GM21737 (cell line): ENCODE data around the gene TYROBP.
"Not testable (repeated sequence)": the region's sequence is repeated elsewhere in the genome, so short reads cannot be mapped to it uniquely, and the experiment has no call there.

Source experiments
- ATAC-seq: cut with Tn5 transposase; IDR thresholded peaks from one replicate; pipeline ENCODE4 v1.9.1; 2021; ENCODE audit warnings: mild to moderate bottlenecking, moderate library complexity; ENCODE audit not compliant: unreplicated experiment

Gene TYROBP

DNA sequence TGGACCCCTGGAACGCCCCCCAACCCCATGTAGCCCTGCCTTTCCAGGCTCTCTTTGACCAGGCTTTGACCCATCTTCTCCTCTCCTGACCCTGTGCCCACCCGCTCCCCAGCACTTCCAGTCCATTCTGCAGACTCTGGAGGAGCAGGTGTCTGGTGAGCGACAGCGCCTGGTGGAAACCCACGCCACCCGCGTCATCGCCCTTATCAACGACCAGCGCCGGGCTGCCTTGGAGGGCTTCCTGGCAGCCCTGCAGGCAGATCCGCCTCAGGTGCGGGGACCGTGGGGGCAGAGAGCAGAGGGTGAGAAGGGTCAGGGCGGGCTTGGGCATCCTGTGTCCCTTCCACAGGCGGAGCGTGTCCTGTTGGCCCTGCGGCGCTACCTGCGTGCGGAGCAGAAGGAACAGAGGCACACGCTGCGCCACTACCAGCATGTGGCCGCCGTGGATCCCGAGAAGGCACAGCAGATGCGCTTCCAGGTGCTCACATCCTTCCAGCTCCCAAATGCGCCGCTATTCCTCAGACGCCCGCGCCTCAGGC, 33.6 kb downstream of the TYROBP start:
- no peak for ATAC-seq

DNA sequence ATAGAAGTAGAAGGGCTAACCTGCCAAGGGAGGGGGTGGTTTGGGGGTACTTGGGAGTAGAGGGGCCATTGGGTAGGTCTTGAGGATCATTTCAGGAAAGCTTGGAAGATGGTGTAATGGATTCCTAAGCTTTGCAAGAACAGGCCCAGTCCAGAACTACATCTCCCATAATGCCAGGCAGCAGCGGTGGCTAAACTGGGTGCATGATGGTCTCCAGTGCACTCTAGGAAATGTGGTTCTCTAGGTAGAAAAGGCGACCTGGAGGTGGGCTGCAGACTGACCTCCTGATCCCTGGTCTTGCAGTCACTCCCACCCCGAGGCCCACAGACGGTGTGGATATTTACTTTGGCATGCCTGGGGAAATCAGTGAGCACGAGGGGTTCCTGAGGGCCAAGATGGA, 35.9 kb downstream of the TYROBP start:
- ATAC-seq = no peak

DNA sequence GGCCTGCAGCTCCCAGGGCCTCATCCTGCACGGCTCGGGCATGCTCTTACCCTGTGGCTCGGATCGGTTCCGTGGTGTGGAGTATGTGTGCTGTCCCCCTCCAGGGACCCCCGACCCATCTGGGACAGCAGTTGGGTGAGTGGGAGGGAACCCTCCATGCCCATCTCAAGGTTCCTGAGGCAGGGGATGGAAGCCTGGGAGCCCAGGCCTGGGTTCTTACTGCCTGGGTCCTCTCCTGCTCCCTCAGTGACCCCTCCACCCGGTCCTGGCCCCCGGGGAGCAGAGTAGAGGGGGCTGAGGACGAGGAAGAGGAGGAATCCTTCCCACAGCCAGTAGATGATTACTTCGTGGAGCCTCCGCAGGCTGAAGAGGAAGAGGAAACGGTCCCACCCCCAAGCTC, 36.5 kb downstream of the TYROBP start:
- no peak for ATAC-seq

DNA sequence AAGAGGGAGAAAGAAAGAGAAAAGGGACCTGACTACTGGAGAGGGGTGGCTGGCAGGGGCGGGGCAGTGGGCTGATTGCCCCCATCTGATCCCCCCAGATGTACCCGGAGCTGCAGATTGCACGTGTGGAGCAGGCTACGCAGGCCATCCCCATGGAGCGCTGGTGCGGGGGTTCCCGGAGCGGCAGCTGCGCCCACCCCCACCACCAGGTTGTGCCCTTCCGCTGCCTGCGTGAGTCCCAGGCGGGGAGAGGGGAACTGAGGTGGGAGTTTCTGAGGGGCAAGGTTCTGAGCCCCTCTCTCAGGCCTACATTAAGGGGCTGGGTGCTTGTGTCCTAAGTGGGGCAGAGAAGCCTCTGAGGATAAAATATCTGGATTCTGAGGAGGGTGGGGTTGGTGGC, 37.3 kb downstream of the TYROBP start:
- ATAC-seq = no peak

DNA sequence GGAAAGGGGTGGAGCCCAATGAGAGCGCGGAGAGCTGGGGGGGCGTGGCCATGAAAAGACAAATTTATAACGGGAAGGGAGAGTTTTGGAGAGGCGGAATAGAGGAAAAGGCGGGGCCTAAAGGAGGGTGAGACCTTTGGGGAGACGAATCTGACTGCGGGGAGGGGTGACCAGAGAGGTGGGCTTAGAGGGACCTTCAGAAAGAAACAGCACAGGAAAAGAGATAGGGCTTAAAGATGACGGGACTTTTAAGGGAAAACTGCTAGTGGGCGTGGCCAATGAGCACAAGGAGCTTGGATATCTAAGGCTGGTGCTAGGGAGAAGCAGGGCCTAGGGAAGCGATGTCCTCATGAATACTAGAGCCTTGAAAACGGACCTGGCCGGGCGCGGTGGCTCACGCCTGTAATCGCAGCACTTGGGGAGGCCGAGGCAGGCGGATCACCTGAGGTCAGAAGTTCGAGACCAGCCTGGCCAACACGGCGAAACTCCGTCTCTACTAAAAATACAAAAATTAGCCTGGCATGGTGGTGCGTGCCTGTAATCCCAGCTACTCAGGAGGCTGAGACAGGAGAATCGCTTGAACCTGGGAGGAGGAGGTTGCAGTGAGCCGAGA, 37.9 kb downstream of the TYROBP start:
- not testable (repeated sequence) for ATAC-seq

DNA sequence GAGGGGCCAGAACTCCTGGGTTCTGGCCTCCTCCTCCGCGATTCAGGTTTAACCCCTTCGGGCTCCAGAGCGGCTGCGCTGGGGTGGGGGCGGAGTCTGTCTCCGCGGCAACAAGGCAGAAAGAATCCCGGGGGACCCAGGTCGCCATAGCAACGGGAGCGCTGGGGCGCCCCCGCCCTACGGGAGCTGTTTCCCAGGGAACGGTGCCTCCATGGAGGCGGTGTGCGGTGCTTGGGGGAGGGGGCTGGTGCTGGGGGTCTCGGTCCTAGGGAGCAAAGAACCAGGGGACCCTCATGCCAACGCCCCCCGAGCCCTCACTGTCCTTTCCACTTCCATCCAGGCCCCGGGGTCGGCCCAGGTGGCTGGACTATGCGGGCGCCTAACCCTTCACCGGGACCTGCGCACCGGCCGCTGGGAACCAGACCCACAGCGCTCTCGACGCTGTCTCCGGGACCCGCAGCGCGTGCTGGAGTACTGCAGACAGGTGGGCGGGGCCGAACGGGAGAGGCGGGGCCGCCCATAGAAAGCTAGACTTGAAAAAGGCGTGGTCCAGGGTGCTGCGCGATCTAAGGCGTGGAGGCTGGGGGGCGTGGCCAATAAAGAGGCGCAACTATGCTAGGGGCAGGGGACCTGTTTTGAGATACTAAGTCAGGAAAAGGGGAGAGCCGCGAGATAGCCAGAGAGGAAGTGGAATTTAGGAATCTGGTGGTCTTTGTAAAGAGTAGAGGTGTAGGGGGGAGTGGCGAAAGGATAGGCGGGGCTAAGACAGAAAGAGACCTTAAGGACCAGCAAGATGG, 38.6 kb downstream of the TYROBP start:
- peak; percentile 54 for ATAC-seq

DNA sequence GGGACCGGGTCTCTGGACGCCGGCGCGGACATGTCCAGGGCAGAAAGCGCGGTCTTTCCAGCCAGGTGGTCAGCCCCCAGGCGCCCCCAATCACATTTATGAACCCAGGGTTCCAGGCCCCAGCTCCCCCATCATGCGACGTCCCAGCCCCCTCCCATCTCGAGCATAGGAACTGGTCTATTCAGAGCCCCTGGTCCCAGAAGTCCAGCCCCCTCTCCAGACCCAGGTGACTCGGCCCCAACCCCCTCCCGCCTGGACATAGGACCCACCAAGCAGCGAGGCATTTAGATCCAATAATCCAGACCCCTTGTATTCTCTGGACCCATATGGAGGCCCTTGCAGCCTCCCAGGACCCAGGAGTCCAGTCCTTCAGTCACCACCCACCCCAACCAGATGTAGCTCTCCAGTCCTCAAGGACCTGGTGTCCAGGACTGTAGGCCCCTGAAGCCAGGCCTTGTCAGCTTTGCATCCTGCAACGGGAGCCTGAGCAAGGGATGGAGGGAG, 39.2 kb downstream of the TYROBP start:
- no peak for ATAC-seq

DNA sequence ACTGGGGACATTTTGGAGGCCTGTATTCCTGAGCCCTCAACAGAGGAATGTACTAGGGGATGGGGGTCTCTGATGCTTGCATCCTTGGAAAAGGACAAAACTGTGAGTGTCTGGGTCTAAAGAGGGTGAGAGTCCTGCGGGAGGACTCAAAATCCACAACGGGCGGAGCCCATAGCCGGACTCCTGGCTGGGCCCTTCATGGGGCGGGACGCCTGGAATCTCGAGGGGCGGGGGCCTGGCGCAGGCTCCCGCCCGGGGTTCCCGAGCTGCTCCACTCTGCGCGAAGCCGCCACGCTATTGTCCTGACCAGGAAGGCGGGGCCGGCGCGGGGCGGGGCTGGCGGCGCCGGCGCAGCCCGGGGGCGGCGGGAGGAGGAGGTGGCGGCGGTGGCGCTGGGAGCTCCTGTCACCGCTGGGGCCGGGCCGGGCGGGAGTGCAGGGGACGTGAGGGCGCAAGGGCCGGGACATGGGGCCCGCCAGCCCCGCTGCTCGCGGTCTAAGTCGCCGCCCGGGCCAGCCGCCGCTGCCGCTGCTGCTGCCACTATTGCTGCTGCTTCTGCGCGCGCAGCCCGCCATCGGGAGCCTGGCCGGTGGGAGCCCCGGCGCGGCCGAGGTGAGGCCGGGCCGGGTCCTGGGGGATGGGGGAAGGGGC, 39.8 kb downstream of the TYROBP start, which contains the start of gene APLP1:
Gene APLP1, plus strand, starts transcription at position 403 of the 651 bp plus-strand sequence. Its CDS starts 63 bp downstream, at position 466.
- no peak for ATAC-seq

DNA sequence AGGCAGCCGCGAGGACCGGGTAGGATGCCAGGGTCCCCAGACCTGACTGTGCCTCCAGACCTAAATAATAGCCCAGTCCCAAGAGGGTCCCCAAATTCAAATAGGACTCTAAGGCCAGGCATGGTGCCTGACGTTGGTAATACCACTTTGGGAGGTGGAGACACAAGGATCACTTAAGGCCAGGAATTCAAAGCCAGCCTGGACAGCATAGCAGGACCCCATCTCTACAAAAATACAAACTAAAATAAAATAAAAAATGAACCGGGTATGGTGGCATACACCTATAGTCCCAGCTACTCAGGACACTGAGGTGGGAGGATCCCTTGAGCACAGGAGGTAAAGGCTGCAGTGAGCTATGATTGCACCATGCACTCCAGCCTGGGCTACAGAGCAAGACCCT, 45.1 kb downstream of the TYROBP start:
- ATAC-seq = no peak

DNA sequence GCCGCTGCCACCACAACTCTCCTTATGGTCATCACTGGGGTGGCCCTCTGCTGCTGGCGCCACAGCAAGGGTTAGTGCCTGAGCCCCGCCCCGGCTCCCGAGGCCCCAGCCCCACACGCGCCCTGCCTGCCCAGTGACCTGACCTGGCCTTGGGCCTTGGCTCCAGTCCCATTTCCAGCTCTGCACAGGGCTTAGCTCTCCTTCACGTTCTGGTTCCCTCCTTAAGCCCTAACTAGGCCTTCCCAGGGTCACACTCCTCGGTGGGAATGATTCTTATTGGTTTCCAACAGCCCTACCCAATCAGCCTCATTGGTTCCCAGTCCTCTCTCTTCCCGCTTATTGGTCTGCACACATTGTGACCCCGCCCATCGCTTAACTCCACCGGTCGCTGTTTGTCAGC, 45.6 kb downstream of the TYROBP start:
- no peak for ATAC-seq

DNA sequence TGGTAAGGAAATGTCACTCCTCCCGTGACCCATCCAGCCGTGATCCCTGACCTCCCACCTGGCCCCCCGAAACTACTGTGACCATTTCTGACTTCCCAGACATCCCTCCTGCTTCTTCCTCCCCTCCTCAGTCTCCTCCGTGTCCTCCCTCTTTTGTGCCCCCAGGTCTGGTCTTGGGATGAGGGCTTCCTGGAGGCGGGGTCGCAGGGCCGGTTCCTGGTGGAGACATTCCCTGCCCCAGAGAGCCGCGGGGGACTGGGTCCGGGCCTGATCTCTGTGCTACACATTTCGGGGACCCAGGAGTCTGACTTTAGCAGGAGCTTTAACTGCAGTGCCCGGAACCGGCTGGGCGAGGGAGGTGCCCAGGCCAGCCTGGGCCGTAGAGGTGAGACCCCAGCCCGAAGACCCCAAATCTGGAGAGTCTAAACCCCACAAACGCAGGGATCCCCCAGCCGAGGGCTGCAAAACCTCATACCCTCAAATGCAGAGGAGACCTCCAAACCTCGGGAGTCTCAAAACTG, 46.4 kb downstream of the TYROBP start:
- ATAC-seq = no peak

DNA sequence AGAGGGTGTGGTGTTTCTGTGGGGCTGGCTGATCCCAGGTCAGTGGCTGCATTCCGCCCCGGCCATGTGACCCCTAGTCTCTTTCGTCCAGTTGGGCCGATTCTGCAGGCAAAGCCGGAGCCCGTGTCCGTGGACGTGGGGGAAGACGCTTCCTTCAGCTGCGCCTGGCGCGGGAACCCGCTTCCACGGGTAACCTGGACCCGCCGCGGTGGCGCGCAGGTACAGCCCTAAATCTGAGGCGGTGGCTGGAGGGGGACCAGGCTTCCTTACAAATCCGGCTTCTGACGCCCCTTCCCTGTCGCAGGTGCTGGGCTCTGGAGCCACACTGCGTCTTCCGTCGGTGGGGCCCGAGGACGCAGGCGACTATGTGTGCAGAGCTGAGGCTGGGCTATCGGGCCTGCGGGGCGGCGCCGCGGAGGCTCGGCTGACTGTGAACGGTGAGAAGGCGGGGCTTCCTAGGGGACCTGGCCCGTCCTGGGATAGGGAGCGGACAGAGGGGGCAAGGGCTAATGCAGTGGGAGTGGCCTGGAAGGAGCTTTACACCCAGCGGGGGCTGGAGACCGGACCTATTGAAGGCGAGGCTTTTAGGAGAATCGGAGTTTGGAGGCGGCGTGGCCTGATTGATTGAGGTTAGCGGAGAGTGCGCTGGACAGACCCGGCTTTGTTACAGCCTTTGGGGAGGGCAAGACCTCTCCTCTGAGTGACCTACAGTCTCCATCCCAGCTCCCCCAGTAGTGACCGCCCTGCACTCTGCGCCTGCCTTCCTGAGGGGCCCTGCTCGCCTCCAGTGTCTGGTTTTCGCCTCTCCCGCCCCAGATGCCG, 47.1 kb downstream of the TYROBP start:
- ATAC-seq = no peak

DNA sequence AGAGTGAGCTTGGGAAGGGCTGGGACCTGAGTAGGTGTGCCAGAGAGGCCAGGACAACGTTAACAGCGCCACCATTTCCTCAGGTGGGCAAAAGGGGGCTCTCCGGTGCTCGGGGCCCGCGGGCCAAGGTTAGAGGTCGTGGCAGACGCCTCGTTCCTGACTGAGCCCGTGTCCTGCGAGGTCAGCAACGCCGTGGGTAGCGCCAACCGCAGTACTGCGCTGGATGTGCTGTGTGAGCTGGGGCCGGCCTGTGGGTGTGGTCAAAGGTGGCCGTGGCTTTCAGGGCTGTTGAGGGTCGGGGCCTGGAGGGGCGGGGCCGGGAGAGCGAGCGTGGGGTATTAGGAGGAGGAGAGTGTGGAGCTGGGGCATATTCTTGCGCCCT, 47.7 kb downstream of the TYROBP start:
- no peak for ATAC-seq

DNA sequence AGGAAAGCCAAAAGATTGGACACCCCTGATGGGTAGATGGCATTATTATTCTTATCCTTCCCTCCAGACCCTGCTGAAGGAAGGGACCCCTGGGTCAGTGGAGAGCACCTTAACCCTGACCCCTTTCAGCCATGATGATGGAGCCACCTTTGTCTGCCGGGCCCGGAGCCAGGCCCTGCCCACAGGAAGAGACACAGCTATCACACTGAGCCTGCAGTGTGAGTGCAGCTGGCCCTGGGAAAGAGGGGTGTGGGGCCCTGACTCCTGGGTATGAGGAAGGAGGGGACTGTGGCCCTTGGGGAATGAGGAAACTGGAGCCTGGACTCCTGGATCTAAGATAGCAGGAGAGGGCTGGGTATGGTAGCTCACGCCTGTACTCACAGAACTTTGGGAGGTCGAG, 48.7 kb downstream of the TYROBP start:
- no peak for ATAC-seq

DNA sequence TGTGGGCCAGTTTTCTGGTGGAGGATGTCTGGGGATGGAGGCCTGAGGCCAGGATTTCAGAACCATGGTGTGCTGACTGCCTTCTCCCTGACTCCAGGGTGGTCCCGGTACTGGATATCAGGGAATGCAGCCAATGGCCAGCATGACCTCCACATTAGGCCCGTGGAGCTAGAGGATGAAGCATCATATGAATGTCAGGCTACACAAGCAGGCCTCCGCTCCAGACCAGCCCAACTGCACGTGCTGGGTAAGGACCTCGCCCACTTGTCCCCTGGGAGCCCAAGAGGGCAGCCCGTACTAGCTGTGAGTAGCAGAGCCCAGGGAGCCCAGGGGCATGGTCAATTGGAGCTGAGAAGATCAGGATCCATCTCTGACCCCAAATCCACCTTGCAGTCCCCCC, 49.8 kb downstream of the TYROBP start:
- ATAC-seq = no peak

DNA sequence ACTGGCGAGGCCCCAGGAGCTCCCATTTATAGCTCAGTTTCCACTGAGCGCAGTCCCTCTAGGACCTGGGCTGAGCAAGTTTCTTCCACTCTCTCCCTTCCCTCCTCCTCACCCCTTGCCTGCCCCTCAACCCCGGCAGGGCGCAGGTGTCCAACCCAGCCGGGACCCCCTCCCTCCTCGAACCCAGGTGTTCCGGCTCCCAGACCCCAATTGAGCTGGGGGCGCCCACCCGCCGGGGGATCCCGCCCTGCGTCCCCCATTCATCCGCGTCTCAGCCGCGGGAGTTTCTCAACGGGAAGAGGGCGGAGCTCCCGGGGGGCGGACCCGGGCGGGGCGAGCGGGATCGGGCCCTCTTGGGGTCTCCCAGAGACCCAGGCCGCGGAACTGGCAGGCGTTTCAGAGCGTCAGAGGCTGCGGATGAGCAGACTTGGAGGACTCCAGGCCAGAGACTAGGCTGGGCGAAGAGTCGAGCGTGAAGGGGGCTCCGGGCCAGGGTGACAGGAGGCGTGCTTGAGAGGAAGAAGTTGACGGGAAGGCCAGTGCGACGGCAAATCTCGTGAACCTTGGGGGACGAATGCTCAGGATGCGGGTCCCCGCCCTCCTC, 51.4 kb downstream of the TYROBP start, which contains the start of gene KIRREL2:
Gene KIRREL2, plus strand, starts transcription at position 366 of the 604 bp plus-strand sequence. Its CDS starts 209 bp downstream, at position 575.
- ATAC-seq = no peak
